Tibial nerve (tissue), 4 donors: Measurements from ENCODE around the gene LPAR1.

Experiments used
- CTCF ChIP-seq, 5 experiments: fragments of 200-600 bp in 3 of 5; fragments of 450-650 bp in 2 of 5; sonication (generic) in 3 of 5; IDR thresholded peaks; one replicate each; pipeline ENCODE4 v1.5.1; 2016 to 2019; ENCODE audit warnings: antibody characterized with exemption in 5 of 5, mild to moderate bottlenecking in 3 of 5, moderate library complexity in 2 of 5
- EP300 ChIP-seq, 2 donors: sonication (generic); formaldehyde crosslinking; IDR thresholded peaks; one replicate each; pipeline ENCODE4 v1.6.1; 2017; ENCODE audit warnings: antibody characterized with exemption in 2 of 2, mild to moderate bottlenecking in 1 of 2

GRCh38 chr9:111036429-111036789 is 1.9 kb downstream of the LPAR1 start:
- TF ChIP-seq EP300 (IDR thresholded peaks at IDR 0.05) (peak in 1 of 2 donors; percentile 62), CTCF (IDR thresholded peaks at IDR 0.05) (peak; percentile 53 to 79 (median 75))
